Nephron (organoid): ENCODE data around the gene LRP11.

Source experiments
- H3K27ac Mint-ChIP-seq, 3 experiments: 2 replicates each; pipeline ENCODE4 v1.8.0; 2020; ENCODE audit warnings: mixed read lengths in 3 of 3, mild to moderate bottlenecking in 2 of 3, moderate library complexity in 1 of 3
- H3K27me3 Mint-ChIP-seq: 2 replicates; pipeline ENCODE4 v1.8.0; 2021; ENCODE audit warnings: low read depth, mild to moderate bottlenecking, moderate library complexity, mixed read lengths
- H3K36me3 Mint-ChIP-seq: 2 replicates; pipeline ENCODE4 v1.8.0; 2020; ENCODE audit warnings: low read depth, mixed read lengths
- H3K4me1 Mint-ChIP-seq: 2 replicates; pipeline ENCODE4 v1.8.0; 2020; ENCODE audit warnings: mixed read lengths
- H3K4me3 Mint-ChIP-seq, 3 experiments: 2 replicates each; pipeline ENCODE4 v1.8.0; 2020; ENCODE audit warnings: mild to moderate bottlenecking in 3 of 3, mixed read lengths in 3 of 3, moderate library complexity in 2 of 3
- H3K9me3 Mint-ChIP-seq: 2 replicates; pipeline ENCODE4 v1.8.0; 2020; ENCODE audit warnings: mixed read lengths
- TF ChIP-seq, protein P1 (sequence below), 3 experiments: fragments of 200-600 bp; sonication (generic); IDR thresholded peaks; one replicate each; pipeline ENCODE4 v1.5.0; 2021; ENCODE audit warnings: antibody characterized with exemption in 3 of 3; ENCODE audit not compliant: unreplicated experiment in 3 of 3

LRP11 gene

DNA sequence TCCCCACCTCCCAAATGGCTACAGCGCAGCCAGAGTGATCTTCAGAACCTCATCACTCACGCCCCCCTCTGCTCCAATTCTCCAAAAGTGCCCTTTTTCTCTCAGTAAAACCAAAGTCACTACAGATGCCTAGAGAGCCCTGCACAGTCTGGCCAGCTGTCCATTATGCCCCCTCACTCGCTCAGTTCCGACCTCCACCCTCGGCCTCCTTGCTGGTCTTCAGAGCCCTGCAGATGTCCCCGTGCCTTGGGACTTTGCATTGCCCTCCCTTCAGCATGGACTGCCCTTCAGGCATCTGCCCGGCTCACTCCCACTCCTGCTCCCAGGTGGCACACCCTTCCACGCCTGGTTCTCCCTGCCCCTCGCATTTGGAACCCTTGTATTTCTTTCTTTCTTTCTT lies 34.8 kb upstream of the LRP11 start:
- Mint-ChIP-seq H3K9me3 (no peaks in the 10 kb centered on the region), H3K36me3 (no peaks in the 10 kb centered on the region), H3K4me1 (no peaks in the 10 kb centered on the region), H3K27me3 (peaks cover 34% of the 10 kb centered on the region), H3K27ac (no peak overlapping the region), H3K4me3 (no peak overlapping the region)
- TF ChIP-seq, protein P1, sequence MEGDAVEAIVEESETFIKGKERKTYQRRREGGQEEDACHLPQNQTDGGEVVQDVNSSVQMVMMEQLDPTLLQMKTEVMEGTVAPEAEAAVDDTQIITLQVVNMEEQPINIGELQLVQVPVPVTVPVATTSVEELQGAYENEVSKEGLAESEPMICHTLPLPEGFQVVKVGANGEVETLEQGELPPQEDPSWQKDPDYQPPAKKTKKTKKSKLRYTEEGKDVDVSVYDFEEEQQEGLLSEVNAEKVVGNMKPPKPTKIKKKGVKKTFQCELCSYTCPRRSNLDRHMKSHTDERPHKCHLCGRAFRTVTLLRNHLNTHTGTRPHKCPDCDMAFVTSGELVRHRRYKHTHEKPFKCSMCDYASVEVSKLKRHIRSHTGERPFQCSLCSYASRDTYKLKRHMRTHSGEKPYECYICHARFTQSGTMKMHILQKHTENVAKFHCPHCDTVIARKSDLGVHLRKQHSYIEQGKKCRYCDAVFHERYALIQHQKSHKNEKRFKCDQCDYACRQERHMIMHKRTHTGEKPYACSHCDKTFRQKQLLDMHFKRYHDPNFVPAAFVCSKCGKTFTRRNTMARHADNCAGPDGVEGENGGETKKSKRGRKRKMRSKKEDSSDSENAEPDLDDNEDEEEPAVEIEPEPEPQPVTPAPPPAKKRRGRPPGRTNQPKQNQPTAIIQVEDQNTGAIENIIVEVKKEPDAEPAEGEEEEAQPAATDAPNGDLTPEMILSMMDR (IDR thresholded peaks at IDR 0.05; ENCODE audit: unreplicated experiment in 3 of 3): no peak

GRCh38 chr6:149897855-149898744 lies 33.9 kb upstream of the LRP11 start, which contains the start of gene RAET1E:
TSS of gene RAET1E (minus strand) at chr6:149898113. CDS start at chr6:149890901, 7,212 bp downstream.
- Mint-ChIP-seq H3K9me3 (no peaks in the 10 kb centered on the region), H3K27ac (no peak within 1 kb of the TSS), H3K4me3 (no peak within 1 kb of the TSS), H3K36me3 (no peaks in the 10 kb centered on the region), H3K4me1 (no peaks in the 10 kb centered on the region), H3K27me3 (peaks cover 41% of the 10 kb centered on the region)
- TF ChIP-seq, protein P1 (IDR thresholded peaks at IDR 0.05; ENCODE audit: unreplicated experiment in 3 of 3): no peak

GRCh38 chr6:149897015-149897697 lies 33.0 kb upstream of the LRP11 start:
- Mint-ChIP-seq H3K27ac (no peak overlapping the region), H3K36me3 (no peaks in the 10 kb centered on the region), H3K4me3 (no peak overlapping the region), H3K27me3 (peaks cover 44% of the 10 kb centered on the region), H3K4me1 (no peaks in the 10 kb centered on the region), H3K9me3 (no peaks in the 10 kb centered on the region)
- TF ChIP-seq, protein P1 (IDR thresholded peaks at IDR 0.05; ENCODE audit: unreplicated experiment in 3 of 3): no peak

- no peak overlapping the region for H3K27ac Mint-ChIP-seq
- no peaks in the 10 kb centered on the region for H3K4me1 Mint-ChIP-seq
- no peak overlapping the region for H3K4me3 Mint-ChIP-seq
- peaks cover 40% of the 10 kb centered on the region for H3K27me3 Mint-ChIP-seq
- H3K9me3 Mint-ChIP-seq: no peaks in the 10 kb centered on the region
- H3K36me3 Mint-ChIP-seq: no peaks in the 10 kb centered on the region
- TF ChIP-seq, protein P1 (IDR thresholded peaks at IDR 0.05; ENCODE audit: unreplicated experiment in 3 of 3): no peak
These were observed 32.3 kb upstream of the LRP11 start for GRCh38 chr6:149896491-149896890.

- TF ChIP-seq, protein P1 (IDR thresholded peaks at IDR 0.05; ENCODE audit: unreplicated experiment in 3 of 3): no peak
- peaks cover 35% of the 10 kb centered on the region for H3K27me3 Mint-ChIP-seq
These were observed 31.7 kb upstream of the LRP11 start for GRCh38 chr6:149895833-149896271.

More at GRCh38 chr6:149895833-149896271, 31.7 kb upstream of the LRP11 start:
- Mint-ChIP-seq H3K9me3 (no peaks in the 10 kb centered on the region), H3K27ac (no peak overlapping the region), H3K4me3 (no peak overlapping the region), H3K4me1 (no peaks in the 10 kb centered on the region), H3K36me3 (no peaks in the 10 kb centered on the region)
